Stimulated activated naive CD8-positive, alpha-beta T cell treated with anti-CD3 and anti-CD28 coated beads, Interleukin-15, Interleukin-2, amounts not matched to agents 100 ng/mL and 50 ng/mL, for 24 hours (primary cell): ENCODE results near the gene MAP4K1.
"Not testable (repeated sequence)": the region's sequence is repeated elsewhere in the genome, so short reads cannot be mapped to it uniquely, and the experiment has no call there.

Experiments
- H3K27ac Mint-ChIP-seq: one replicate; pipeline ENCODE4 v1.8.0; 2021; ENCODE audit warnings: mild to moderate bottlenecking, mixed read lengths
- H3K27me3 Mint-ChIP-seq: one replicate; pipeline ENCODE4 v1.8.0; 2021; ENCODE audit warnings: mixed read lengths
- H3K36me3 Mint-ChIP-seq: one replicate; pipeline ENCODE4 v1.8.0; 2021; ENCODE audit warnings: low read depth, mixed read lengths
- H3K4me1 Mint-ChIP-seq: one replicate; pipeline ENCODE4 v1.8.0; 2021; ENCODE audit warnings: low read depth, mixed read lengths
- H3K4me3 Mint-ChIP-seq: one replicate; pipeline ENCODE4 v1.8.0; 2021; ENCODE audit warnings: mild to moderate bottlenecking, mixed read lengths
- H3K9me3 Mint-ChIP-seq: one replicate; pipeline ENCODE4 v1.8.0; 2021; ENCODE audit warnings: mixed read lengths

Gene MAP4K1

GRCh38 chr19:38642176-38642575 lies 24.4 kb upstream of the MAP4K1 start:
- no peaks in the 10 kb centered on the region for H3K9me3 Mint-ChIP-seq
- no peak overlapping the region for H3K4me3 Mint-ChIP-seq
- no peaks in the 10 kb centered on the region for H3K36me3 Mint-ChIP-seq
- no peaks in the 10 kb centered on the region for H3K27me3 Mint-ChIP-seq
- H3K27ac Mint-ChIP-seq: no peak overlapping the region
- peaks cover 7% of the 10 kb centered on the region for H3K4me1 Mint-ChIP-seq

GRCh38 chr19:38640368-38640767 lies 22.6 kb upstream of the MAP4K1 start:
- no peak overlapping the region for H3K27ac Mint-ChIP-seq
- H3K4me3 Mint-ChIP-seq: no peak overlapping the region

GRCh38 chr19:38639679-38640078 lies 21.9 kb upstream of the MAP4K1 start:
- no peaks in the 10 kb centered on the region for H3K9me3 Mint-ChIP-seq
- H3K36me3 Mint-ChIP-seq: peaks cover 13% of the 10 kb centered on the region
- H3K27ac Mint-ChIP-seq: no peak overlapping the region
- H3K4me3 Mint-ChIP-seq: no peak overlapping the region
- H3K27me3 Mint-ChIP-seq: no peaks in the 10 kb centered on the region
- peaks cover 28% of the 10 kb centered on the region for H3K4me1 Mint-ChIP-seq

More at GRCh38 chr19:38640368-38640767, 22.6 kb upstream of the MAP4K1 start:
- Mint-ChIP-seq H3K27me3 (no peaks in the 10 kb centered on the region), H3K36me3 (peaks cover 10% of the 10 kb centered on the region), H3K9me3 (no peaks in the 10 kb centered on the region), H3K4me1 (peaks cover 23% of the 10 kb centered on the region)

- H3K36me3 Mint-ChIP-seq: peaks cover 17% of the 10 kb centered on the region
Measured at GRCh38 chr19:38638461-38638860, 20.7 kb upstream of the MAP4K1 start.

GRCh38 chr19:38635483-38636399 lies 18.0 kb upstream of the MAP4K1 start:
- no peaks in the 10 kb centered on the region for H3K27me3 Mint-ChIP-seq
- peaks cover 41% of the 10 kb centered on the region for H3K36me3 Mint-ChIP-seq
- no peak overlapping the region for H3K4me3 Mint-ChIP-seq
- H3K4me1 Mint-ChIP-seq: peaks cover 31% of the 10 kb centered on the region
- no peak overlapping the region for H3K27ac Mint-ChIP-seq
- no peaks in the 10 kb centered on the region for H3K9me3 Mint-ChIP-seq

More at GRCh38 chr19:38638461-38638860, 20.7 kb upstream of the MAP4K1 start:
- Mint-ChIP-seq H3K27ac (no peak overlapping the region), H3K9me3 (no peaks in the 10 kb centered on the region), H3K27me3 (no peaks in the 10 kb centered on the region), H3K4me1 (peaks cover 31% of the 10 kb centered on the region), H3K4me3 (no peak overlapping the region)

GRCh38 chr19:38634757-38635482 lies 17.2 kb upstream of the MAP4K1 start:
- Mint-ChIP-seq H3K9me3 (no peaks in the 10 kb centered on the region), H3K4me1 (peaks cover 31% of the 10 kb centered on the region), H3K27ac (peak overlapping the region; percentile 84), H3K36me3 (peaks cover 45% of the 10 kb centered on the region), H3K27me3 (no peaks in the 10 kb centered on the region), H3K4me3 (no peak overlapping the region)

- H3K4me3 Mint-ChIP-seq: no peak overlapping the region
- H3K9me3 Mint-ChIP-seq: no peaks in the 10 kb centered on the region
- no peak overlapping the region for H3K27ac Mint-ChIP-seq
- no peaks in the 10 kb centered on the region for H3K27me3 Mint-ChIP-seq
- H3K36me3 Mint-ChIP-seq: peaks cover 57% of the 10 kb centered on the region
- peaks cover 31% of the 10 kb centered on the region for H3K4me1 Mint-ChIP-seq
Measured at GRCh38 chr19:38632476-38633213, 14.9 kb upstream of the MAP4K1 start.

GRCh38 chr19:38631811-38632475 lies 14.2 kb upstream of the MAP4K1 start:
- H3K36me3 Mint-ChIP-seq: peaks cover 61% of the 10 kb centered on the region
- not testable (repeated sequence) for H3K9me3 Mint-ChIP-seq, H3K27ac Mint-ChIP-seq, H3K4me3 Mint-ChIP-seq, H3K27me3 Mint-ChIP-seq
- H3K4me1 Mint-ChIP-seq: peaks cover 24% of the 10 kb centered on the region

- H3K36me3 Mint-ChIP-seq: peaks cover 62% of the 10 kb centered on the region
- not testable (repeated sequence) for H3K4me3 Mint-ChIP-seq, H3K9me3 Mint-ChIP-seq, H3K27me3 Mint-ChIP-seq, H3K27ac Mint-ChIP-seq
- peaks cover 18% of the 10 kb centered on the region for H3K4me1 Mint-ChIP-seq
Measured at GRCh38 chr19:38631301-38631700, 13.5 kb upstream of the MAP4K1 start.

GRCh38 chr19:38629568-38629967 lies 11.8 kb upstream of the MAP4K1 start:
- no peak overlapping the region for H3K4me3 Mint-ChIP-seq
- H3K36me3 Mint-ChIP-seq: peaks cover 66% of the 10 kb centered on the region
- no peaks in the 10 kb centered on the region for H3K27me3 Mint-ChIP-seq
- no peak overlapping the region for H3K27ac Mint-ChIP-seq
- no peaks in the 10 kb centered on the region for H3K9me3 Mint-ChIP-seq
- peaks cover 3% of the 10 kb centered on the region for H3K4me1 Mint-ChIP-seq

- Mint-ChIP-seq H3K27ac (no peak overlapping the region), H3K36me3 (peaks cover 77% of the 10 kb centered on the region), H3K27me3 (no peaks in the 10 kb centered on the region), H3K9me3 (no peaks in the 10 kb centered on the region), H3K4me3 (no peak overlapping the region), H3K4me1 (peaks cover 2% of the 10 kb centered on the region)
Measured at GRCh38 chr19:38626401-38626800, 8.6 kb upstream of the MAP4K1 start.

GRCh38 chr19:38624822-38625221 lies 7.1 kb upstream of the MAP4K1 start:
- no peaks in the 10 kb centered on the region for H3K9me3 Mint-ChIP-seq
- no peaks in the 10 kb centered on the region for H3K27me3 Mint-ChIP-seq
- peaks cover 11% of the 10 kb centered on the region for H3K4me1 Mint-ChIP-seq
- H3K36me3 Mint-ChIP-seq: peaks cover 70% of the 10 kb centered on the region
- H3K4me3 Mint-ChIP-seq: no peak overlapping the region
- H3K27ac Mint-ChIP-seq: no peak overlapping the region

- H3K27me3 Mint-ChIP-seq: no peaks in the 10 kb centered on the region
- H3K36me3 Mint-ChIP-seq: peaks cover 56% of the 10 kb centered on the region
- peak overlapping the region; percentile 100 for H3K4me3 Mint-ChIP-seq
- no peaks in the 10 kb centered on the region for H3K9me3 Mint-ChIP-seq
- H3K27ac Mint-ChIP-seq: peak overlapping the region; percentile 100
- peaks cover 46% of the 10 kb centered on the region for H3K4me1 Mint-ChIP-seq
Measured at GRCh38 chr19:38619361-38620174, 1.8 kb upstream of the MAP4K1 start.
